A549 (cell line): ENCODE measurements around the gene DIS3L2. TPM values are rescaled to one million over a fixed set of nuclear protein-coding genes. Genes with fewer than 3 reads are reported as not detected.

Experiments
- ATAC-seq, 2 experiments: fragments of 200-7000 bp in 1 of 2; fragments of >200 bp in 1 of 2; cut with Nextera tagmentation in 1 of 2; cut with Tn5 transposase in 1 of 2; 3 replicates each; pipeline versions ENCODE4 v1.8.0 to v1.9.1; 2018 to 2020; ENCODE audit warnings: mild to moderate bottlenecking in 1 of 2, moderate library complexity in 1 of 2
- CTCF ChIA-PET: fragments of 300-600 bp; sonication (Branson Sonifier 250); formaldehyde crosslinking; extraction: SDS; loops from one replicate; lab custom pipeline; 2021; ENCODE audit warnings: antibody characterized with exemption, inconsistent platforms; lab: Yijun Ruan, JAX
- POLR2A ChIA-PET: fragments of 350-600 bp; formaldehyde crosslinking; extraction: SDS; loops from one replicate; lab custom pipeline; 2021; ENCODE audit warnings: antibody characterized with exemption, inconsistent platforms; lab: Yijun Ruan, JAX
- DNase-seq, 2 experiments: peaks; one replicate each; pipeline versions ENCODE4 v3.0.0 to v3.0.0-alpha.2; 2011 to 2016; ENCODE audit warnings: low read depth in 1 of 2, low spot score in 1 of 2
- FAIRE-seq: peaks from 2 replicates; lab custom pipeline; 2011; peaks lifted over from hg19 to GRCh38; lab: Jason Lieb, UNC
- H3K27ac ChIP-seq, 2 experiments: fragments of >200 bp; sonication (Bioruptor Twin); formaldehyde crosslinking; 3 replicates each; pipeline ENCODE4 v1.5.1; 2016 to 2017
- H3K4me1 ChIP-seq: fragments of >200 bp; sonication (Bioruptor Twin); formaldehyde crosslinking; 3 replicates; pipeline ENCODE4 v1.6.1; 2016
- H3K4me2 ChIP-seq: fragments of >200 bp; sonication (Bioruptor Twin); formaldehyde crosslinking; 3 replicates; pipeline ENCODE4 v1.6.1; 2016
- H3K4me3 ChIP-seq: fragments of >200 bp; sonication (Bioruptor Twin); formaldehyde crosslinking; 3 replicates; pipeline ENCODE4 v1.5.1; 2016
- H3K9me3 ChIP-seq: fragments of >200 bp; sonication (Bioruptor Twin); formaldehyde crosslinking; 3 replicates; pipeline ENCODE4 v1.6.1; 2016
- ATOH8 ChIP-seq: fragments of 250-450 bp; sonication (Bioruptor Pico); IDR thresholded peaks from 2 replicates; pipeline ENCODE4 v1.5.0; 2020; ENCODE audit warnings: low read depth, mild to moderate bottlenecking, moderate library complexity
- CBX2 ChIP-seq: fragments of 200-600 bp; sonication (generic); IDR thresholded peaks from 2 replicates; pipeline ENCODE4 v1.6.1; 2016; ENCODE audit warnings: low read depth, mild to moderate bottlenecking, borderline replicate concordance
- CHD4 ChIP-seq: fragments of 200-600 bp; sonication (generic); IDR thresholded peaks from 2 replicates; pipeline ENCODE4 v1.6.1; 2016; ENCODE audit warnings: antibody characterized with exemption, mild to moderate bottlenecking, borderline replicate concordance
- ELK1 ChIP-seq: fragments of 150-350 bp; IDR thresholded peaks from 2 replicates; pipeline ENCODE4 v1.6.1; 2014; ENCODE audit warnings: low read depth, mild to moderate bottlenecking, low read length
- EP300 ChIP-seq, 2 experiments: fragments of >200 bp; sonication (Bioruptor Twin); formaldehyde crosslinking; IDR thresholded peaks; 2 replicates in 1 of 2; 3 replicates in 1 of 2; pipeline ENCODE4 v1.6.1; 2016 to 2017
- FOSL2 ChIP-seq, 2 experiments: fragments of 450-650 bp in 1 of 2; fragments of >200 bp in 1 of 2; sonication (Bioruptor Twin) in 1 of 2; formaldehyde crosslinking; IDR thresholded peaks; 2 replicates each; pipeline versions ENCODE4 v1.5.0 to v1.6.1; 2016 to 2020; ENCODE audit warnings: mild to moderate bottlenecking in 1 of 2, moderate library complexity in 1 of 2
- HEYL ChIP-seq: fragments of 250-450 bp; sonication (Bioruptor Pico); IDR thresholded peaks from 2 replicates; pipeline ENCODE4 v1.8.0; 2021; ENCODE audit warnings: mild to moderate bottlenecking, moderate library complexity
- HOXA7 ChIP-seq: fragments of 250-450 bp; sonication (Bioruptor Pico); IDR thresholded peaks from 2 replicates; pipeline ENCODE4 v1.5.0; 2020; ENCODE audit warnings: mild to moderate bottlenecking, moderate library complexity
- HOXB13 ChIP-seq: fragments of 250-450 bp; sonication (Bioruptor Pico); IDR thresholded peaks from 2 replicates; pipeline ENCODE4 v1.5.0; 2020; ENCODE audit warnings: low read depth, mild to moderate bottlenecking, moderate library complexity
- KDM1A ChIP-seq: fragments of 200-600 bp; sonication (generic); IDR thresholded peaks from 2 replicates; pipeline ENCODE4 v1.6.1; 2016; ENCODE audit warnings: low read depth, mild to moderate bottlenecking
- KDM5A ChIP-seq: fragments of 200-600 bp; sonication (generic); IDR thresholded peaks from 2 replicates; pipeline ENCODE4 v1.6.1; 2016; ENCODE audit warnings: antibody characterized with exemption, mild to moderate bottlenecking
- MAZ ChIP-seq: fragments of 150-350 bp; IDR thresholded peaks from 2 replicates; pipeline ENCODE4 v1.6.1; 2014; ENCODE audit warnings: antibody characterized with exemption, low read depth, low read length, borderline replicate concordance
- RFX5 ChIP-seq: fragments of 450-650 bp; IDR thresholded peaks from 2 replicates; pipeline ENCODE4 v1.7.1; 2014; ENCODE audit warnings: antibody characterized with exemption, mild to moderate bottlenecking, moderate library complexity
- SREBF2 ChIP-seq: fragments of 450-650 bp; IDR thresholded peaks from 2 replicates; pipeline ENCODE4 v1.6.1; 2014; ENCODE audit warnings: mild to moderate bottlenecking, moderate library complexity
- USF2 ChIP-seq: fragments of 450-650 bp; IDR thresholded peaks from 2 replicates; pipeline ENCODE4 v1.6.1; 2014; ENCODE audit warnings: antibody characterized with exemption
- ZC3H11A ChIP-seq: fragments of 450-650 bp; IDR thresholded peaks from 2 replicates; pipeline ENCODE4 v1.6.1; 2014; ENCODE audit warnings: antibody characterized with exemption, mild to moderate bottlenecking
- WGBS: methylation state at CpG from one replicate; pipeline ENCODE4 v1.1.6; 2017; ENCODE audit errors: missing lambda C conversion rate; 5-methylcytosine and 5-hydroxymethylcytosine counted together
- polyA plus RNA-seq, 4 experiments: library from polyadenylated mRNA; depleted of rRNA in 3 of 4; stranded (reverse); fragments of >200 nt; fragmentation: RNase III in 1 of 4; extraction: RNeasy Plus Mini Kit Qiagen cat#74134 plus additional on column Dnase treatment in 1 of 4; gene quantifications; 2 replicates in 3 of 4; 3 replicates in 1 of 4; pipeline ENCODE4 v1.2.3, GENCODE V29; 2011 to 2017
- TF ChIP-seq, protein P1 (sequence below): IDR thresholded peaks from 2 replicates; pipeline ENCODE4 v1.6.1; 2012; ENCODE audit warnings: low read depth, borderline replicate concordance
- TF ChIP-seq, protein P2 (sequence below): fragments of 250-450 bp; sonication (Bioruptor Pico); IDR thresholded peaks from 2 replicates; pipeline ENCODE4 v1.5.0; 2021; ENCODE audit warnings: mild to moderate bottlenecking, moderate library complexity, borderline replicate concordance
- TF ChIP-seq, protein P3 (sequence below): fragments of >200 bp; sonication (Bioruptor Twin); formaldehyde crosslinking; IDR thresholded peaks from 3 replicates; pipeline ENCODE4 v1.6.1; 2016

DIS3L2 gene
- polyA plus RNA-seq, 2 of the 4 experiments (the other 2 are of a cell fraction) = 14.9 to 15.4 TPM

GRCh38 chr2:232342635-232343565 lies 381.4 kb downstream of the DIS3L2 start:
- no peak for FAIRE-seq
- POLR2A ChIA-PET = no interaction called here
- CTCF ChIA-PET = interaction anchor here (0.8 to 1.3 kb wide), 5 partner anchors 10 to 98 kb away, joined by 3 to 4 read pairs (median 4); no protein-coding TSS in a partner anchor

More at GRCh38 chr2:232342635-232343565, 381.4 kb downstream of the DIS3L2 start:
- 93% methylated on average over 12 of the region's 19 CpGs for WGBS
- no peaks in the 10 kb centered on the region for H3K9me3 ChIP-seq
- H3K4me3 ChIP-seq = no peak overlapping the region
- TF ChIP-seq USF2 (no peak), ZC3H11A (no peak), ATOH8 (CRISPR knock-in tag) (no peak), EP300 (IDR thresholded peaks at IDR 0.05) (no peak), RFX5 (no peak), HEYL (no peak), CHD4 (no peak), KDM5A (no peak), HOXB13 (CRISPR knock-in tag) (no peak), MAZ (no peak), FOSL2 (IDR thresholded peaks at IDR 0.05) (no peak), FOSL2 (CRISPR knock-in tag; IDR thresholded peaks at IDR 0.05) (no peak), KDM1A (no peak), HOXA7 (CRISPR knock-in tag) (no peak), ELK1 (no peak), SREBF2 (no peak), CBX2 (no peak)
- TF ChIP-seq, protein P1, sequence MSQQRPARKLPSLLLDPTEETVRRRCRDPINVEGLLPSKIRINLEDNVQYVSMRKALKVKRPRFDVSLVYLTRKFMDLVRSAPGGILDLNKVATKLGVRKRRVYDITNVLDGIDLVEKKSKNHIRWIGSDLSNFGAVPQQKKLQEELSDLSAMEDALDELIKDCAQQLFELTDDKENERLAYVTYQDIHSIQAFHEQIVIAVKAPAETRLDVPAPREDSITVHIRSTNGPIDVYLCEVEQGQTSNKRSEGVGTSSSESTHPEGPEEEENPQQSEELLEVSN = no peak
- TF ChIP-seq, protein P2, sequence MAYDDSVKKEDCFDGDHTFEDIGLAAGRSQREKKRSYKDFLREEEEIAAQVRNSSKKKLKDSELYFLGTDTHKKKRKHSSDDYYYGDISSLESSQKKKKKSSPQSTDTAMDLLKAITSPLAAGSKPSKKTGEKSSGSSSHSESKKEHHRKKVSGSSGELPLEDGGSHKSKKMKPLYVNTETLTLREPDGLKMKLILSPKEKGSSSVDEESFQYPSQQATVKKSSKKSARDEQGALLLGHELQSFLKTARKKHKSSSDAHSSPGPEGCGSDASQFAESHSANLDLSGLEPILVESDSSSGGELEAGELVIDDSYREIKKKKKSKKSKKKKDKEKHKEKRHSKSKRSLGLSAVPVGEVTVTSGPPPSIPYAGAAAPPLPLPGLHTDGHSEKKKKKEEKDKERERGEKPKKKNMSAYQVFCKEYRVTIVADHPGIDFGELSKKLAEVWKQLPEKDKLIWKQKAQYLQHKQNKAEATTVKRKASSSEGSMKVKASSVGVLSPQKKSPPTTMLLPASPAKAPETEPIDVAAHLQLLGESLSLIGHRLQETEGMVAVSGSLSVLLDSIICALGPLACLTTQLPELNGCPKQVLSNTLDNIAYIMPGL (CRISPR knock-in tag) = no peak
- TF ChIP-seq, protein P3, sequence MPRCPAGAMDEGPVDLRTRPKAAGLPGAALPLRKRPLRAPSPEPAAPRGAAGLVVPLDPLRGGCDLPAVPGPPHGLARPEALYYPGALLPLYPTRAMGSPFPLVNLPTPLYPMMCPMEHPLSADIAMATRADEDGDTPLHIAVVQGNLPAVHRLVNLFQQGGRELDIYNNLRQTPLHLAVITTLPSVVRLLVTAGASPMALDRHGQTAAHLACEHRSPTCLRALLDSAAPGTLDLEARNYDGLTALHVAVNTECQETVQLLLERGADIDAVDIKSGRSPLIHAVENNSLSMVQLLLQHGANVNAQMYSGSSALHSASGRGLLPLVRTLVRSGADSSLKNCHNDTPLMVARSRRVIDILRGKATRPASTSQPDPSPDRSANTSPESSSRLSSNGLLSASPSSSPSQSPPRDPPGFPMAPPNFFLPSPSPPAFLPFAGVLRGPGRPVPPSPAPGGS = no peak
- ATAC-seq (no peak), DNase-seq (no peak)
- H3K27ac ChIP-seq = no peak overlapping the region
- no peak overlapping the region for H3K4me2 ChIP-seq
- H3K4me1 ChIP-seq = no peaks in the 10 kb centered on the region
